ENCODE data around the gene UVSSA.

Gene UVSSA

GRCh38 chr4:1407657-1408333, 60.8 kb downstream of the UVSSA start:
- DNase-seq (ENCODE audit: low read depth) = no peak

GRCh38 chr4:1408418-1408817, 61.4 kb downstream of the UVSSA start:
- no peak for DNase-seq (ENCODE audit: low read depth)

DNA sequence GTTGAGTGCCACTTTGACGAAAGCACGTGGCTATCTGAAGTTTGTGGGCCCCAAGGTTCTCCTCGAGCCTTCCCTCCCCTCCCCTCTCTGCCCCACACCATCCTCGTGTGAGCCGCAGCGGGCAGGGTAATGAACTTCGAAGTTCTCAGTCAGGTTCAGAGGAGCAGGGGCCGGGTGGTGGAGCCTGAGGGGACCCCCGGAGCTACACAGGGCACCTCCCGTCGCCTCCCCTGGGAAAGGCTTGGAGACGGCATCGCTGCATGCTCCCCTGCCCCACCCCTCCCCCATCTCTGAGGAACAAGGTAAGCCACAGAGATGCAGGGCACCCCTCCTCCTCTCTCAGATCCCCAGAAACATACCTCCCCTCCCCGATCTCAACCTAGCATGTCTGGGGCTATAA, 62.1 kb downstream of the UVSSA start:
- DNase-seq (ENCODE audit: low read depth) = no peak

DNA sequence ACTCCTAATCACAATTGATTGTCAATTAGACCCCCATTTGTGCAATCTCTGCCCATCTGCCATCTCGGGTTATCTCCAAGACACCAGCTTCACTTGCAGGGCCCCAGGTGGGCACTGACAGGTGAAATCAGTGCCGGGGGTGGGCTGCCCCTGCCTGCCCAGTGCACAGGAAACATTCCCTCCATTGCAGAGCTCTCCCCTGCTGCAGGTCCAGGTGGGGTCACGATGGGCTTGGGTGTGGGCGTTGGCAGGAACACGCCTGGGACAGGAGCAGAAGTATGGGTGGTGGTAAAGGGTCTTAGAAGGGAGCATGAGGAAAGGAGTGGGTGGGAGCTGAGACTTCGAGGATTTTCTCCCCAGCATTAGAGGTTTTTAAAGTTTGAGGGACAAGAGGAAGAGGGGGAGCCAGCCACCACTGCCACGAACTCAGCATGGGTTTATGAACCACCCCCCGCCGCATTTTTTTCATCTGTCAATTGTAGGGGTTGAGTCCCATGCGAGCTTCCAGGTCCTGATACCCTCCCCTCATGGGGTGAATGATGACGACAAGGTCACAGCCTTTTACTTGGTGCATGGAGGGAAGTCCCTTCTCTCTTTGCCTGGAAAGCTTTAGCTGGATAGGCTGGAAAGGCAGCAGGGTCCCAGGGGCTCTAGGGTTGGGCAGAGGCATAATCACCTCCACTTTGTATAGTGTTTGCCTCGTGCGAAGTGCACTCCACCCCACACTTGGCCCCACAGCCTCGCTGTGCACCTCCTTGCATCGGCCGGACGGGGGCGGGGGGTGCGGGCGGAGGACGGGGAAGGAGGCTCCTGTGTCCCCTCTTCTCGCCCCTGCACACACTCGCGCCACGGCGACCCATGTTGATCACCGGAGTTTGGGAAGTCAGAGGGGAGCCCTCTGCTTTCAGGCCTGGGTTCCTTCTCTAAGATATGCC, 62.8 kb downstream of the UVSSA start:
- no peak for DNase-seq (ENCODE audit: low read depth)

GRCh38 chr4:1410491-1411325, 63.7 kb downstream of the UVSSA start:
- peak; percentile 33 for DNase-seq (ENCODE audit: low read depth)

DNA sequence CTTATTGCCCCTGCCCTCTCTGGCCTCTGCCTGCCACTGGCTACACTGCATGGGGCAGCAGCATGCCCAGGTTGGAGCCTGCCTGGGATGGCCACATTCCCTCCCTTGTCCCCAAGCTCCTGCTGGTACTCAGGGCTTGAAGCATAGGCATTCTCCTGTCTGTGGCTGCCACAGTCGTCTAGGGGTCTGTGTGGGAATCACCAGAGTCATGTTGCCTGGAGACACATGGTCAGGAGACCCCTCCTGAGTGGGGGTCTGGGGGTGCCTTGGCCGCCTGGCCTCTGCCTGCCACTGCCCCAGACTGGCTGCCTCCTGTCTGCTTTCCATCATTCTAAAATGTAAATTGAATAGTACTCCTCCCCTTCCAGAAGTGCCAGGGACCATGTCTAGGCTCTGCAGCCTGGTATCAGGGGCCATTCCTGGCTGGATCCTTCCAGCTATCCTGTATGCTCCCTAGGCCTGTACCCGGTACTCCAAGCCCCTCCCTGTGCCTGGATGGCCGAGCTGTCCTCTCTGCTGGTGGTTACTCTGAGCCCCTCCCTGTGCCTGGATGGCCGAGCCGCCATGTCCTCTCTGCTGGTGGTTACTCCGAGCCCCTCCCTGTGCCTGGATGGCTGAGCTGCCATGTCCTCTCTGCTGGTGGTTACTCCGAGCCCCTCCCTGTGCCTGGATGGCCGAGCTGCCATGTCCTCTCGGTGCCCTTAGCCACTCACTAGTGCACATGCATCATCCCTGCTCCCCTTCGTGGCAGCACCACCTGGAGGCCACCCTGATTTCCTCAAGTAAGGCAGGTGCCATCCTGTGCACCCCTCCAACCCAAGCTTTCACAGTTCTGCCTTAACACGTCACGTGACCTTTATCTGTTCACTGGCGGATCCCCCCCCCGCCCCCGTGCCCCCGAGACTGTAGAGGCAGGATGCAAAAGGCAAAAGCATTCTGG, 64.7 kb downstream of the UVSSA start:
- DNase-seq (ENCODE audit: low read depth) = no peak

GRCh38 chr4:1412376-1413203, 65.6 kb downstream of the UVSSA start:
- no peak for DNase-seq (ENCODE audit: low read depth)

DNA sequence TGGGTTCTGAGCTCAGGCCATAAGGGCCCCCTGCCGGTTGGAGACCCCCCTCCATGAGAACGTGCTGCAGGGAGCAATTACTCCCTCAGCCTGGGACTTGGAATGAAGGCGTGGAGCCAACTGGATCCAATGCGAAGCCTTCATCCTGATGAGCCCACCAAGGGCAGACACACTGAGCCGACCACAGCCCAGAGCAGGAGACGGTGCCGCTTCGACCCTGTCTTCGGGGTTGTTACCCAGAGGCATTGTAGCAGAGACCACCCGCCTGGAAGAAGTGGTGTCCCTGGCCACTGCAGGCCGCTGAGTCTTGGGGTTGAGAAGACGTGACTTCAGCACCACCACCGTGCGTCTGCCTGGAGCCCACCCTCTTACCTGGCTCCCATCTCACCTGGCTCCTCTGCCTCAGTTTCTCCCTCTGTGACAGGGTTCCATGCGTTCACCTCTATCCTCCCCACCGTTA, 66.2 kb downstream of the UVSSA start:
- no peak for DNase-seq (ENCODE audit: low read depth)

GRCh38 chr4:1413687-1414479, 66.9 kb downstream of the UVSSA start:
- no peak for DNase-seq (ENCODE audit: low read depth)

- no peak for DNase-seq (ENCODE audit: low read depth)
Observed at GRCh38 chr4:1414831-1415680, 68.0 kb downstream of the UVSSA start.

DNA sequence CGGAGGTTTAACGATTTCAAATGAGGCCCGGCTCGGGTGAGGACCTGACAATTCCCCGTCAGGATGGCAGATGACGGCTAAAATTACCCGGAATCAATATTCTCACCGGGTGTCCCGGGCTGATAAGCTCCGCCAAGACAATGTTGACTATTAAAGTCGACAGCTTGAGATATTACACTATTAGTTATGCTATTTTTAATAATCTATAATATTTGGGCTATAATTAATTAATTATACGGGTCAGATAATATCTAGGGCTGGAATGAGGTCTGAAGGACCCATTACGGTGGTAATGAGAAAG, 68.6 kb downstream of the UVSSA start:
- no peak for DNase-seq (ENCODE audit: low read depth)

- no peak for DNase-seq (ENCODE audit: low read depth)
Observed at GRCh38 chr4:1416051-1416947, 69.3 kb downstream of the UVSSA start.

GRCh38 chr4:1416948-1417260, 69.9 kb downstream of the UVSSA start:
- DNase-seq (ENCODE audit: low read depth) = no peak

GRCh38 chr4:1417522-1418390, 70.7 kb downstream of the UVSSA start:
- no peak for DNase-seq (ENCODE audit: low read depth)

DNA sequence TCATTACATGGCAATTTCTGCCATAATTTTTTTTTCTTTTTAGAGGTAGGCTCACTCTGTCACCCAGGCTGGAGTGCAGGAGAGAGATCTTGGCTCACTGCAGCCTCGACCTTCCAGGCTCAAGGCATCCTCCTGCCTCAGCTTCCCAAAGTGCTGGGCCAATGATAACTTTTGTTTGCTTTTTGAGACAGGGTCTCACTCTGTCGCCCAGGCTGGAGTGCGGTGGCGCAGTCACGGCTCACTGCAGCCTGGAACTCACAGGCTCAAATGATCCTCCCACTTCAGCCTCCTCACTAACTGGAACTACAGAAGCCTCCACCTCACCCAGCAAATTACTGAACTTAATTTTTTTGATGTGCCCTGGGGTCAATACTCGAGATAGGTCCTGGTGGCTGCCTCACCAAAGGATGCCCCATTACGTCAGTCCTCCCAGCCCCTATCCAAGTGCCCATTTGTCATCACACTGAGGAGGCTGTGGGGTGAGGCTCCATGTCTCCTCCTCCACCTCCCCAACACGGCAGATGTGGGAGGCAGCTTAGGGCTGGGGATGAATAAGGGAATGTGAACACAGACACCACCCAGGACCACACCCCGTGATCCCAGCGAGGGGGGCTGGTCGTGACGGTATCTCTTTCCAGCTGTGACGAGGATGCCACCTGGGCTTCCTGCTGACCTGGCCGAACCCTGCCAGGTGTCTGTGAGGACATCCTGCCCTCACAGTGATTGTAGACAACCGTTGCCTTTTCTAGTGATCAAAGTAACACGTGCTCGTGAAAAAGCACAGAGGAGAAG, 71.7 kb downstream of the UVSSA start:
- DNase-seq (ENCODE audit: low read depth) = no peak

DNA sequence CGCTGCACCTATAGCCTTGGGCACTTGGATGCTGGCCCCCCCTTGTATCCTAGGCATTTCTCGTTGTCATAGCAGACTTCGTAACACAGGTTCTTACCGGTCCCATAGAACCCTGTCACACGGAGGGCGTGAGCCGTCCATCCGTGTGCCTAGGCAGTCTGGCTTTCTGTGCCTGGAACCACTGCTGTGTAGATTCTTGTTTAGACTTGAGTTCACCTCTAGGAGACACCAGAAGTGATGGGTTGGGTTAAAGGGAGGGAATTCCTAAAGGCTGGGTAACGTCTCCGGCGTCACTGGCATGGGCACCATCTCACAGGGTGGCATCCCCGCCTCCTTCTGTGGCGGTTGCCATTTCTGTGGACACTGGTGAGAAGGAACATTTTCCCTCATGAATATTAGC, 72.7 kb downstream of the UVSSA start:
- no peak for DNase-seq (ENCODE audit: low read depth)
